Endodermal cell (in vitro differentiated cells): Measurements from ENCODE around the gene LRP3. TPM values are rescaled to one million over a fixed set of nuclear protein-coding genes. Genes with fewer than 3 reads are reported as not detected.

Experiments
- DNase-seq: peaks from one replicate; pipeline ENCODE4 v3.0.0-alpha.2; 2017
- H3K27ac ChIP-seq: 2 replicates; pipeline ENCODE4 v1.5.1; 2013; ENCODE audit warnings: mild to moderate bottlenecking, low read depth, low read length, moderate library complexity
- H3K27me3 ChIP-seq: 2 replicates; pipeline ENCODE4 v1.6.1; 2013; ENCODE audit warnings: mild to moderate bottlenecking, low read length, moderate library complexity; ENCODE audit not compliant: insufficient read depth, control insufficient read depth, poor library complexity, severe bottlenecking
- H3K36me3 ChIP-seq: 2 replicates; pipeline ENCODE4 v1.7.0; 2013; ENCODE audit warnings: mild to moderate bottlenecking, low read length, moderate library complexity; ENCODE audit not compliant: control insufficient read depth, insufficient read depth
- H3K4me1 ChIP-seq: one replicate; pipeline ENCODE4 v1.7.0; 2013; ENCODE audit warnings: low read length; ENCODE audit not compliant: control insufficient read depth, insufficient read depth
- H3K4me3 ChIP-seq: 2 replicates; pipeline ENCODE4 v1.5.1; 2013; ENCODE audit warnings: mild to moderate bottlenecking, low read length, moderate library complexity
- H3K9ac ChIP-seq: 2 replicates; pipeline ENCODE4 v1.6.1; 2013; ENCODE audit warnings: mild to moderate bottlenecking, low read length, moderate library complexity; ENCODE audit not compliant: poor library complexity, severe bottlenecking; ENCODE audit errors: extremely low read depth
- H3K9me3 ChIP-seq: 2 replicates; pipeline ENCODE4 v1.6.1; 2013; ENCODE audit warnings: mild to moderate bottlenecking, low read length, moderate library complexity; ENCODE audit not compliant: control insufficient read depth
- H3K27ac Mint-ChIP-seq: 2 replicates; pipeline ENCODE4 v1.8.0; 2020; ENCODE audit warnings: mixed read lengths
- H3K27me3 Mint-ChIP-seq: 2 replicates; pipeline ENCODE4 v1.8.0; 2021; ENCODE audit warnings: mild to moderate bottlenecking, mixed read lengths; ENCODE audit not compliant: insufficient read depth
- H3K36me3 Mint-ChIP-seq: 2 replicates; pipeline ENCODE4 v1.8.0; 2020; ENCODE audit warnings: low read depth, mixed read lengths
- H3K4me1 Mint-ChIP-seq: 2 replicates; pipeline ENCODE4 v1.8.0; 2020; ENCODE audit warnings: mixed read lengths
- H3K4me3 Mint-ChIP-seq: 2 replicates; pipeline ENCODE4 v1.8.0; 2020; ENCODE audit warnings: mild to moderate bottlenecking, moderate library complexity, mixed read lengths
- H3K9me3 Mint-ChIP-seq: 2 replicates; pipeline ENCODE4 v1.8.0; 2020; ENCODE audit warnings: mild to moderate bottlenecking, mixed read lengths
- WGBS, 2 experiments: methylation state at CpG; one replicate each; pipeline versions ENCODE4 v1.1.5 to v1.1.7; 2013; ENCODE audit warnings: missing lambda C conversion rate in 2 of 2, mixed read lengths in 1 of 2; ENCODE audit not compliant: insufficient coverage in 1 of 2, insufficient read length in 1 of 2; 5-methylcytosine and 5-hydroxymethylcytosine counted together
- total RNA-seq, 2 donors: library from RNA; stranded (reverse); fragmentation: NEBNext Ultra II Directional in 1 of 2; extraction: Animal tissue kit (Norgen Biotek cat#: 25700) in 1 of 2; gene quantifications; 2 replicates in 1 of 2; 3 replicates in 1 of 2; pipeline ENCODE4 v1.2.1, GENCODE V29; 2021
- TF ChIP-seq, protein P1 (sequence below): fragments of 200-600 bp; sonication (generic); conservative IDR thresholded peaks from 2 replicates; pipeline ENCODE4 v1.5.0; 2021; ENCODE audit warnings: antibody characterized with exemption, mild to moderate bottlenecking

The LRP3 gene
- total RNA-seq, 2 donors from 2014 or later = 21.2 to 34.4 TPM

DNA sequence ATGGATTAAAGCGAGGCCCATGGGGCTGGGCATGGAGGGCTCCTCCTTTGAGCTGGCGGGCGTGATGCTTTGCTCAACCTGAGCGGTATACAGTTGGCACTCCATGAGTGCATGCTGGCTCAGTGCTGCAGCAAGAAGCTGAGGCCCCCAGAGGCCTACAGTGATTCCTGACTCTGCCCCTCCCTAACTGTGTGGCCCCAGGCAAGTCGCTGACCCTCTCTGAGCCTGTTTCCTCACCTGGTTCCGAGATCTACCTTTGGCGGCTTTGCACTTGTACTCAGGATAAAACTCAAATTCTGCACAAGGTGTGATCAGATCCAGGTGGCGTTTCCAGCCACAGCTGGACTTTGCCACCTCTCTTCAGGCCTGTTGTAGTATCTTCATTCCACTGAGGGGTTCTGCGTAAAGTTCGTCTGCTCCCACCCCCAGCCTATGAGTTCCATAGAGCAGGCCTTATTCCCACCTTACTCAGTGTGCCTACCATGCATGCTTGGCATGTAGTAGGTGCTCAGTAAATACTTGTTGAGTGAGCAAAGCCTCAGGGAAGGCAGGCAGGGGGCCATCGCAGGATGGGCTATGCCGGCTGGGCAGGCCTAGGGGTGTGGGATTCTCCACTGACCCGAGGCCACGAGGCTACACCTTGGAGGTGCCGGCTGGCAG is 7.9 kb downstream of the LRP3 start:
- Mint-ChIP-seq H3K4me1 (no peaks in the 10 kb centered on the region), H3K36me3 (peaks cover 17% of the 10 kb centered on the region), H3K27ac (no peak overlapping the region), H3K9me3 (no peaks in the 10 kb centered on the region), H3K4me3 (no peak overlapping the region), H3K27me3 (no peaks in the 10 kb centered on the region)
- no peak overlapping the region for H3K4me3 ChIP-seq
- no peaks in the 10 kb centered on the region for H3K27me3 ChIP-seq
- H3K36me3 ChIP-seq = peaks cover 5% of the 10 kb centered on the region
- TF ChIP-seq, protein P1, sequence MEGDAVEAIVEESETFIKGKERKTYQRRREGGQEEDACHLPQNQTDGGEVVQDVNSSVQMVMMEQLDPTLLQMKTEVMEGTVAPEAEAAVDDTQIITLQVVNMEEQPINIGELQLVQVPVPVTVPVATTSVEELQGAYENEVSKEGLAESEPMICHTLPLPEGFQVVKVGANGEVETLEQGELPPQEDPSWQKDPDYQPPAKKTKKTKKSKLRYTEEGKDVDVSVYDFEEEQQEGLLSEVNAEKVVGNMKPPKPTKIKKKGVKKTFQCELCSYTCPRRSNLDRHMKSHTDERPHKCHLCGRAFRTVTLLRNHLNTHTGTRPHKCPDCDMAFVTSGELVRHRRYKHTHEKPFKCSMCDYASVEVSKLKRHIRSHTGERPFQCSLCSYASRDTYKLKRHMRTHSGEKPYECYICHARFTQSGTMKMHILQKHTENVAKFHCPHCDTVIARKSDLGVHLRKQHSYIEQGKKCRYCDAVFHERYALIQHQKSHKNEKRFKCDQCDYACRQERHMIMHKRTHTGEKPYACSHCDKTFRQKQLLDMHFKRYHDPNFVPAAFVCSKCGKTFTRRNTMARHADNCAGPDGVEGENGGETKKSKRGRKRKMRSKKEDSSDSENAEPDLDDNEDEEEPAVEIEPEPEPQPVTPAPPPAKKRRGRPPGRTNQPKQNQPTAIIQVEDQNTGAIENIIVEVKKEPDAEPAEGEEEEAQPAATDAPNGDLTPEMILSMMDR = no peak
- H3K9me3 ChIP-seq = no peaks in the 10 kb centered on the region
- DNase-seq = no peak
- H3K4me1 ChIP-seq = no peaks in the 10 kb centered on the region
- WGBS, 2 experiments = 96 to 97% methylated on average over 10 to 15 of the region's 15 CpGs
- no peak overlapping the region for H3K9ac ChIP-seq
- H3K27ac ChIP-seq = no peak overlapping the region

DNA sequence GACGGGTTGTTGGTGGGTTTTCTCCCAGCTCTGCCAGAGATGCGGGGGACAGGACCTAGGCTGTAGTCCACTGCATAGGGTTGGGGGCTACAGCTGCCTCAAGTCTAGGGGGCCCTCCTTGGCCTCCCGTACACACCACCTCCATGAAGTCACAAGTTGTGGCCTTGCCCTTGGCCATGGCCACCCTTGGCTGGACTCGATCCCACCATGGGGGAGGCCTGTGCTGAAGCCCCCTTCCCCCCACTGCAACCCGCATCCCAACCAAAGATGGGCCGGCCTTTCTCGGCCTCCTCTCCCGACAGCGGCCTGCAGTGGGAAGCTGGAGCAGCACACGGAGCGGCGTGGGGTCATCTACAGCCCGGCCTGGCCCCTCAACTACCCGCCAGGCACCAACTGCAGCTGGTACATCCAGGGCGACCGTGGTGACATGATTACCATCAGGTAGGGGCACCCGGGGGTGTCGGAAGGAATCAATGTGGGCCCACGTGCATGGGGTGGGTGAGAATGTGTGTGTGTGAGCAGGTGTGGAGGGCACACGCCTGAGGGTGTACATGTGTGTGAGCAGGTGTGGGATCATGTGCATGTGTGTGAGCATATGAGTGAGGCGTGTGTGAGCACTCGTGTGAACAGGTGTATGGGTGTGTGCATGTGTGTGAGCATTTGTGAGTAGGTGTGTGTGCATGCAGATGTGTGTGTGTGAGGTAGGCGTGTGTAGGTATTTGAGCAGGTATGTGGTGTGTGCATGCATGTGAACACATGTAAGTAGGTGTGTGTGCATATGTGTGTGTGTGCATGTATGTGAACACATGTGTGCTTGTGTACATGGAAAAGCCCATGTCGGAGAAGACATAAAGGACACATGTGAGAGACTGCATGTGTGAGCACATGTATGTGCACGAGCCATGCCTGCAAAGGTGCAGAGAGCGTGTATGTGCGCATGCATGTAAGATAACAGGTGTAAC is 8.7 kb downstream of the LRP3 start:
- H3K4me1 Mint-ChIP-seq = no peaks in the 10 kb centered on the region
- H3K36me3 ChIP-seq = peaks cover 5% of the 10 kb centered on the region
- peaks cover 13% of the 10 kb centered on the region for H3K36me3 Mint-ChIP-seq
- H3K9me3 Mint-ChIP-seq = no peaks in the 10 kb centered on the region
- 90 to 93% methylated on average over 16 to 27 of the region's 27 CpGs for WGBS, 2 experiments
- no peak overlapping the region for H3K27ac Mint-ChIP-seq
- no peaks in the 10 kb centered on the region for H3K4me1 ChIP-seq
- no peak overlapping the region for H3K27ac ChIP-seq
- H3K27me3 ChIP-seq = no peaks in the 10 kb centered on the region
- no peaks in the 10 kb centered on the region for H3K9me3 ChIP-seq
- no peak overlapping the region for H3K4me3 Mint-ChIP-seq
- H3K9ac ChIP-seq = no peak overlapping the region
- no peaks in the 10 kb centered on the region for H3K27me3 Mint-ChIP-seq
- no peak for DNase-seq
- TF ChIP-seq, protein P1 = no peak
- no peak overlapping the region for H3K4me3 ChIP-seq

DNA sequence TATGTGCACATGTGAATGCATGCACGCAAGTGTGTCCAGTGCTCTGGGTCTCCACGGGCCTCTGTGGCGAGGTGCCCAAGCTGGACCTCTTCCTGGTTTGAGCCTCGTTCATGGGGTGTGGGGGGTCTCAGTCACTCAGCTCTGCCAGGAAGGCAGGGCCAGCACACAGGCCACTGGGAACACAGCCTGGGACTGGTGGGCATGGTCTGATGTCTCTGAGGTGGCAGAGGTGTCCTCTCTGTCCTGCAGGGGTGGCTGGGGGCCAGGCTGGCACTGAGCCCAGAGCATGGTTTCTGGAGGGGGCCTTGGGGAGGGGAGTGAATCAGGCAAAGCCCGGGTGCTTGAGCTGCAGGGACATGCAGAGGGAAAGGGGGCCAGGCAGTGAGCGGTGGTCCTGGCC is 9.4 kb downstream of the LRP3 start:
- H3K36me3 ChIP-seq = peaks cover 5% of the 10 kb centered on the region
- TF ChIP-seq, protein P1 = no peak
- Mint-ChIP-seq H3K4me1 (no peaks in the 10 kb centered on the region), H3K4me3 (no peak overlapping the region), H3K27ac (no peak overlapping the region), H3K9me3 (no peaks in the 10 kb centered on the region), H3K36me3 (peaks cover 13% of the 10 kb centered on the region), H3K27me3 (no peaks in the 10 kb centered on the region)
- H3K4me1 ChIP-seq = no peaks in the 10 kb centered on the region
- no peaks in the 10 kb centered on the region for H3K9me3 ChIP-seq
- H3K27ac ChIP-seq = no peak overlapping the region
- H3K9ac ChIP-seq = no peak overlapping the region
- no peak overlapping the region for H3K4me3 ChIP-seq
- H3K27me3 ChIP-seq = no peaks in the 10 kb centered on the region
- no peak for DNase-seq
- 69 to 97% methylated on average over 2 to 6 of the region's 6 CpGs for WGBS, 2 experiments
